ENCODE data around the gene SNX33. TPM values are rescaled to one million over a fixed set of nuclear protein-coding genes. Genes with fewer than 3 reads are reported as not detected.

The SNX33 gene
- total RNA-seq, 1 experiment from 2014 or later, result 9.3 TPM

DNA sequence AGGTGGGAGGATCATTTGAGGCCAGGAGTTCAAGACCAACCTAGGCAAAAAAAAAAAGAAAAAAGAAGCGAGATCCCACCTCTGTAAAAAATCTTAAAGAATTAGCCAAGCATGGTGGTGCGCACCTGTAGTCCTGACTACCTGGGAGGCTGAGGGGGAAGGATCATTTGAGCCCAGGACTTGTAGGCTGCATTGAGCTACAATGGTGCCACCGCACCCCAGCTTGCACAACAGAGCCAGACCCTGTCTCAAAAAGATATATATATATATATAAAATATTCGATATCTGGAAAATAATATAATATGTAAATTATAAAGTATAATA is 6.6 kb upstream of the SNX33 start:
- no peak for DNase-seq (ENCODE audit: low spot score)

DNA sequence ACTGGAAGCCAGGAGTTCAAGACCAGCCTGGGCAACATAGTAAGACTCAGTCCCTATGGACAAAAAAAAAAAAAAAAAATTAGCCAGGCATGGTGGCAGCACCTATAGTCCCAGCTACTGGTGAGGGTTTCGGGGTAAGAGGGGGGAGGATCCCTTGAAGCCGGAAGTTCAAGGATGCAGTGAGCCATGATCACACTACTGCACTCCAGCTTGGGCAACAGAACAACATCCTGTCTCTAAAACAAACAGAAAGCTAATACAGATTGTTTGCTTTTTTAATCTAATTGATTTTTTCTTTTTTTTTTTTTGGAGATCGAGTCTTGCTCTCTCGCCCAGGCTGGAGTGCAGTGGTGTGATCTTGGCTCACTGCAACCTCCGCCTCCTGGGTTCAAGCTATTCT is 6.1 kb upstream of the SNX33 start:
- no peak for DNase-seq (ENCODE audit: low spot score)

DNA sequence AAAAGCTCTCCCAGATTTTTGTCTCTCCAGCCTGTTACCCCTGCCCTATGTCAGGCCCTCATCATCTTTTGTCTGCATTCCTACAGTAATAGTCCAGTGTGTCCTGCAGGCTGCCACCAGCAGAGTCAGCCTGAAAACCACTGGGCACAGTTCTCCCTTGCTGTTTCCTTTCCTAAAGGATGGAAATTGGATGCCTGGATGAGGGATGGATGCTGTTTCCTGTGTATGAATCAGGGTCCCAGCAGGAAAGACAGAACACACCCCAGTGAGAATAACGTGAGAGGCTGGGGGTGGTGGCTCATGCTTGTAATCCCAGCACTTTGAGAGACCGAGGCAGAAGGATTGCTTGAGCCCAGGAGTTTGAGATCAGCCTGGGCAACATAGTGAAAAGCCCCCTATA is 3.3 kb upstream of the SNX33 start:
- DNase-seq (ENCODE audit: low spot score), result peak; percentile 16

DNA sequence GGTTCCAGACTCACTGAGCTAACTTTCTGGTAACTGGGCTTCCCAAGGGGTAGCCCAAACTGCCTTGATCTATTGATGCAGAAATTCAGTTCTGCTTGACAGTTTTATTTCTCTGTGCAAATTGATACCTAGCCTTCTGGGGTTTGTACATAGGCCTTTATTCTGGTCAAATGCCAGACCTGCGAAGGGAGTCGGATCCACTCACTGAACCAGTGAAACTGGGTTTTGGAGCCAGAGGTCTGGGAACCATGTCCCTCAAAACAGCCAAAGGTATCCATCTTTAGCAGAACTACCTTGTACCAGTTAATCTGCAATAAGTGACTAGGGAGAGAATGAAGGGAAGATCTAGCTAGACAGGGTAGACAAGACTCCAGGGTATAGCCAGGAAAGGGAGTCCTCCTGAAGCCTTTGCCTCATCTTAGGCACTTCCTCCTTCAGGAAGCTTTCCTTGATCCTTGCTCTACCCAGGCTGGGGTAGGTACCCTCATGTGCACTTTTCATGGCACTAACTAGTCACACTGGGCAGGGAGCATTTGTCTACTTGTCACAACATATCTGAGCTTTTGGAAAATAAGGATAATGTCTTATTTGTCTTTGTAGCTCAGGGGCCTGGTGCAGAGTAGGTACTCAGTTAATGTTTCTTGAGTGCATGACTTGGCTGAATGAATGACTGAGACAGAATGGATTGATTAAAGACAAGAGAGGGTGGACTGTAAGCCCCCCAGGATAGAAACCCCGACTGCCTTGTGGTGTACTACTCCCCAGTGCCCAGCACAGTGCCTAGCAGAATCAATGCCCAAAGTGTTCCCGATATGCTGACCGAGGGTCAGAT is 1.4 kb upstream of the SNX33 start:
- DNase-seq (ENCODE audit: low spot score), result no peak

DNA sequence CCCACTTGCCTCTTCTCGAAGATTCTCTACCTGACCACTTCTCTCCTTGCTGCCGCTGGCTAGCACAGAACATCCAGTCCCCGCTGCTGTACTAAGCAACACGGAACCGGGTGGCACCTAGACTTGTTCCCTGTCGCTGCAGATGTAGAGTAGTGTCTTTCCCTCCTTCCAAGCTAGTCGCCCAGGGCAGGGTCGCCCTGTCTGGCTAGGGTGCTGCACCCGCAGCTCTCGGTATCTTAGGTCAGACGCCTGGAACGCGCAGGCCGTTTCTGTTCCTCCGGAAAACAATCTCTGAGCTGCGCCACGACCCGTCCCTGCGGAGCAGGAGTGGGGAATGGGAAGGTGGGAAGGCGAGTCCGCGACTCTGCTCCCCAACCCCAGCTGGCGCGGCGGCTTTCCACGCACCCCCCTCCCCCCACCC is 758 bp upstream of the SNX33 start:
- DNase-seq (ENCODE audit: low spot score), result no peak

DNA sequence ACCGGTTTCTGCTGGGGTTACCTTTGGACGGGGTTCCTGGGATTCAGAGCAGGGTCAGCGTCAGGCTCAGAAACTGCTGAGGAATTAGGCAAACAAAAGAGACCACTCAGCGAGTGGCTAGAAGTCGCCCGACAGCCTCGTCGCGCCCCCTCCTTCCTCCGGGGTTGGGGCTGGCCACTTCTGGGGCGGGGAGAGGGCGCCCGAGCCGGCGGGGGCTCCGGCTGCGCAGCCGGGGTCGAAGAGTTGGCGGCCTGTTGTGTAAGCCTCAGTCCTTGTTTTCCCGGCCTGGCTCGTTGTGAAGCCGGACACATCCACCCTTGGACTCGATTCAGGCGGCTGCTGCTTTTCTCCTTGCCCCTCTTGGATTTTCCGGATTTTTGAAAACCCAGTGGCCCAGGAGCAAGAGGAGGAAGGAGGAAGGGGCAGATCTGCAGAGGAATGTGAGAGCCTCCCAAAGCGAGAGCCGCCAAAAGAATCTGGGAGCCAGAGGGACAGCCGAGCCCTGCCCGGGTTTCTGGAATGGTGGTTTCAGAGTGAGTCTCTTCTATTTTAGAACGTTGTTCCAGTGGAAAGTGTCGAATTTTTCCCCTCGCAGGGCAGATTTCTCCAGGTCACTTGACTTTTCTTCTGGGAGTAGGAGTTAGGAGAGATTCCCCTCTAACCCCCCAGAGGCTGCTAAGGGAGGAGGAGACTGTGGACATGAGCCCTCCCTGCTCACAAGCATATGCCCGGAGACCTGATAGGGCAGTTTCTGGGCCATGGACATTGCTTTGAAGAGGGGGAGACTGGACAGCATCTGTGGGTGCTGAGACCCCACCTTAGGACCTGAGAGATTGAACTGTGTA is 666 bp downstream of the SNX33 start:
- peak; percentile 18 for DNase-seq (ENCODE audit: low spot score)

DNA sequence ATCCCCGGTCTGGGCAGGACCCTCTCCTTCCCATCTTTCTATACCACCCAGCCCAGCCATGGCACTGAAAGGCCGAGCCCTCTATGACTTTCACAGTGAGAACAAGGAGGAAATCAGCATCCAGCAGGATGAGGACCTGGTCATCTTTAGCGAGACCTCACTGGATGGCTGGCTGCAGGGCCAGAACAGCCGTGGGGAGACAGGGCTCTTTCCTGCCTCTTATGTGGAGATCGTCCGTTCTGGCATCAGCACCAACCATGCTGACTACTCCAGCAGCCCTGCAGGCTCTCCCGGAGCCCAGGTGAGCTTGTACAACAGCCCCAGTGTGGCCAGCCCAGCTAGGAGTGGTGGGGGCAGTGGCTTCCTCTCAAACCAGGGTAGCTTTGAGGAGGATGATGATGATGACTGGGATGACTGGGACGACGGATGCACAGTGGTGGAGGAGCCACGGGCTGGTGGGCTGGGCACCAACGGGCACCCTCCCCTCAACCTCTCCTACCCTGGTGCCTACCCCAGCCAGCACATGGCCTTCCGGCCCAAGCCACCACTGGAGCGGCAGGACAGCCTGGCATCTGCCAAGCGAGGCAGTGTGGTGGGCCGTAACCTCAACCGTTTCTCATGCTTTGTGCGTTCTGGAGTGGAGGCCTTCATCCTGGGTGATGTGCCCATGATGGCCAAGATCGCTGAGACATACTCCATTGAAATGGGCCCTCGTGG is 1.5 kb downstream of the SNX33 start:
- DNase-seq (ENCODE audit: low spot score), result no peak

DNA sequence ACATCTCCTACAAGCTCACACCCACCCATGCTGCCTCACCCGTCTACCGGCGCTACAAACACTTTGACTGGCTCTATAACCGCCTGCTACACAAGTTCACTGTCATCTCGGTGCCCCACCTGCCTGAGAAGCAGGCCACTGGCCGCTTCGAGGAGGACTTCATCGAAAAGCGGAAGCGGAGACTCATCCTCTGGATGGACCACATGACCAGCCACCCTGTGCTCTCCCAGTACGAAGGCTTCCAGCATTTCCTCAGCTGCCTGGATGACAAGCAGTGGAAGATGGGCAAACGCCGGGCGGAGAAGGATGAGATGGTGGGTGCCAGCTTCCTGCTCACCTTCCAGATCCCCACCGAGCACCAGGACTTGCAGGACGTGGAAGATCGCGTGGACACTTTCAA is 2.1 kb downstream of the SNX33 start:
- DNase-seq (ENCODE audit: low spot score), result no peak

DNA sequence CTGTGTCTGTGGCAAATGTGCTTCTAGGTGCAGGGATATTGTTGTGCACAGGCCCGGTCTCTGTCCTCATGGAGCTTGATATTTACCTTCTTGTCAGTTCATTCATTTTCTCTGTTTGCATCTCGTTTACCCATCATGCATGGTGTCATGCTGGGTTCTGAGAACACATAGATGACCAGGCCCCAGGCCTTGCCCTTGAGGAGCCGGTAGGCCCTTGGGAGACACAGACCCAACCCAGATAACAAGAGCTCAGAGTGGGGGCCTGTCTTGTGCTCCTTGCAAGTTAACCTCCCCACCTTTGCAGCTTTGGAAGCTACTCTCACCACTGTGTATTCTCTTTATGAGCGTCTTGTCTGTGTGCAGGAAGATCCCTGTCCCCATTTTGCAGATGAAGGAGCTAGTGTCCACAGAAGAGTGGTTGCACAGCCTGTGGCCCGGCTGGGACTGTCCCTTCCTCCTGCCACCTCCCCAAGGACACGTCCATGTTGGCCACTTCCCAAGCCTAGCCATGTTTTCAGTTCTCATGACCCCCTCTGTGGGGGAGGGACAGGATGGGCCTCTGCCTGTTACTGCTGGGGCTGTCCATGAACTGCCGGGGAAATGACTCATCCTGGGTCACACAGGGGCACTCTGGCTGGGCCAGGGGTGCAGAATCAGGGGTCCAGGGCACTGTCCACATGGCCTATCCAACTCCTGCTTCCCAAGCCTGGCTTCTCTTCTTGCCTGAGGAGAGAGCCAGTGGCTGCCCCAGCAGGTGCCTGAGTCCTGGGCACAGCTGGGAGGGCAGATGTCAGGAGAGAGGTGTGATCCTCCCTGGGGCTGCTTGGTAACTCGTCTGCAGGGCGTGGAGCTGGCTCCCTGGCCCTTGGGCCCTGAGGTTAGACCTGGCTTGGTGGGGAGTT is 3.4 kb downstream of the SNX33 start:
- peak; percentile 50 for DNase-seq (ENCODE audit: low spot score)

DNA sequence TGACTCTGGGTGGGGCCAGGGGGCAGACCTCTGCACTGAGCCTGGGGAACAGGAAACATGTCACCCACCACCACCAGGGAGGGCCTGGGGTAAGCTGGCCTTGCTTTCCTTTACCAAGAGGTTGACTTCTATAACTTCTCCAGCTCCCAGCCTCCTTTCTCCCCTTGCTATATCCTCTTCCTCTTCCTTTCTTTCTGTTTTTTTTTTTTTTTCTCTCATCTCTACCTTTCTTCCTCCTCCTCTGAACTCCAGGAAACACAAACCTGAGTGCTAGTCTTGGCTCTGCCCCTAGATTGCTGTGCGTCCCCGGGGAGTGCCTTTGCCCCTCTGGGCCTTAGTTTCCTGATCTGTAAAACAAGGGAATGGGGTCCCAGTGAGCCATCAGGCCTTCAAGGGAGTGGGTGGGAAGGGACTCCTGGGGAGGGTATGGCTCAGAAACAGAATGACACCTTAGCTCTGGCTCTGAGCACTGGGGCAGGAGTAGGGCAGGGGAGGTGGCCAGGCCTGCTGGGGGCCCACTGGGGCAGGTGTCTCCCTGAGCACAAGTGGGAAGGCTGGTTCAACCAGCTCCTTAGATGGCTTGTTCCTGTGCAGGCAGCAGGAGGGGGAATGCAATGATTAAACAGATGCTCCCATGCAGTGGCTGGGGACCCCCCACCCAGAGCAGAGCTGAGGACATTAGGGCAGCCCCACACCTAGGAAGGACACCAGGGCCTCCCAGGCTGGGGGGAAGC is 4.3 kb downstream of the SNX33 start:
- no peak for DNase-seq (ENCODE audit: low spot score)

DNA sequence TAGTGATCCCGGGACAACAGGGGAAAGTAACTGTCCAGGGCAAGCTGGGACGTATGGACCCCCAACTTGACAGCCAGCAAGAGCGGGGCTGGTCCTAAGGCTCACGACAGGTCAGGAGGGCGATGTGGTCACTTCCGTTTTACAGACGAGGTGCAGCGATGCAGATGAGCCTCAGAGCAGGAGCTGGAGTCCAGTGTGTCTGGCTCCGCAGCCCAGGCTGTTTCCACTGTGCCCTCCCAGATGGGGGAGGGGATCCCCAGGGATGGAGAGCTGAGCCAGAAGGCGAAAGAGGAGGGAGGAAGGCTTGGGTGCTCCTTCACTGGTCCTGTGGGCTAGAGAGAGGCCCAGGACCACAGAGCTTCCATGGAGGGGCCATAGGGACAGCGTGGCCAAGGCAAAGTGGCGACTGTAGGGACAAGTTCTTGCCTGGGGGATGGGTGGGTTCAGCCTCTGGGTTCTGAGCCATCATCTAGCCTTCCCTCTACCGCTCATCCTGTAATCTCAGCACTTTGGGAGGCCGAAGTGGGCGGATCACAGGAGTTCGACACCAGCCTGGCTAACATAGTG is 5.7 kb downstream of the SNX33 start:
- no peak for DNase-seq (ENCODE audit: low spot score)

DNA sequence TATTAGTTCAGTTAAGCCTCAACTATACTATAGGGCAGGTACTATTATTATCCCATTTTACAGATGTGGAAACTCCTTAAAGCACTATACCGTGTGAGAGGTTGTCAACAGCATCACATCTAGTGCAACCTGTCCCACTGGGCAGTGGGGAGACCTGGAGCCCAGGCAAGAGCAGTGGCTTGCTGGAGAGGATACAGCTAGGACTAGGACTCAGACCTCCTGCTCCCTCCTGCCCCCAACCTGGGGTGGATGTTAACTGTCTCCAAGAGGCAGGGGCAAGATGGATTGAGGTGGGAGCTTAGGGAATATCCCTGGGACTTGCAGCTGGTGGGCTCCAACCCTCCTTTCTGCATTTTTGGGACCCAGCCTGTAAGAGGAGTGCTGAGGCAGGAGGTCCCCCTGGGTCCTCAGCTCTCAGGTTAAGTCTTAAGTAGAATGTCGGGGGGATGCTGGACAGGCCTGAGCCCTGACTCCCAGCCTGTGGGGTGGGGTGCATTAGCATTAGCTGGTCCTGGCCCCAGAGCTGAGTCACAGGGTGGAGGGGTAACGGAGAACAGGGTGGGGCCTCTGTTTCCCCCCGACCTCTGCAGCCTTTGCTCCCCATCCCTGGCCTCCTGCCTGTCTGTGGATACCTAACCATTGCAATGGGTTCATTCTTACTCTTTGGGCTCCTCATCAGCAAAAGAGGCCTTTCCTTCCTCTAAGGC is 6.6 kb downstream of the SNX33 start:
- no peak for DNase-seq (ENCODE audit: low spot score)

DNA sequence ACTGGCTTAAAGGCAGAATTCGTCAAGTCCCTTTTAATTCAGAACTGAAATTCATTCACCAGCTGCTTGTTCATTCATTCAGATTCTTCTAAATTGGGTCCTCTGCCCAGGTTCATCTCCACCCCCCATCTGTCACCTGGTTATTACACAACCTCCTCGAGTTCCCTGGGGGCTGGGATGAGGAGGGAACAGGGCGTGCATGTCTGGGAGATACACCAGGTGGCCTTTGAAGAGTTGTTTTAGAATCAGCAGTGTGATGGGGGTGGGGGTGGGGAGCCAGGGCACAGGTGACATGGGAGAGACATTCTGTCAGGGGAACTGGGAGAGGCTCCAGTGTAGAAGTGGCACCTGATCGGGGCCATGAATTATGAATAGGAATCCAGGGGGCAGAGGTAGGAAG is 8.2 kb downstream of the SNX33 start:
- DNase-seq (ENCODE audit: low spot score), result no peak

DNA sequence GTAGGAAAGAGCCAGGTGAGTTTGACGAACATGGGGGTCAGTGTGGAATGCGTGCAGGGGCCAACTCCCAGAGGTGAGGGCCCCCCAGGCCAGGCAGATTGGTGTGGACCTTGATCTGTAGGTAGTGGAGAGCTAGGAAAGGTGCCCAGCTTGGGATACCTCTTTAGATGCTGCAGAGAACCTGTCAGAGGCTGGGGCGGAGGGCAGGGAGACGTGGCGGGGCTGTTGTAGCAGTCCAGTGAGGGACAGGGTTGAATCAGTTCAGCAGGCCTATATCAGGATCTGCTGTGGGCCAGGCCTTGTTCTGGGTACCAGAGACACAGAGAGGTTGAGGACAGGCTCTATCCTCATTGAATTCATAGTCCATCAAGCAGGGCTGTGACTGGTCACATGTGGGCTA is 8.6 kb downstream of the SNX33 start:
- DNase-seq (ENCODE audit: low spot score), result no peak

DNA sequence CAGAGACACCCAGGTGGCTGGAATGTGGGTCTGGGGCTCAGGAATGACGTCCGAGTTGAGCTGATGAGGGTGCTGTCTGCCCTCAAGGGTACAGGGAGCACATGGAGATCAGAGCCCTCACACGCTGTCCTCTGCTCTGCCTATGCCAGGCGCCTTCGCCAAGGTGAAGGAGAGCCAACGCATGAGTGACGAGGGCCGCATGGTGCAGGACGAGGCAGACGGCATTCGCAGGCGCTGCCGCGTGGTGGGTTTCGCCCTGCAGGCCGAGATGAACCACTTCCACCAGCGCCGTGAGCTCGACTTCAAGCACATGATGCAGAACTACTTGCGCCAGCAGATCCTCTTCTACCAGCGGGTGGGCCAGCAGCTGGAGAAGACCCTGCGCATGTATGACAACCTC is 9.1 kb downstream of the SNX33 start:
- no peak for DNase-seq (ENCODE audit: low spot score)

DNA sequence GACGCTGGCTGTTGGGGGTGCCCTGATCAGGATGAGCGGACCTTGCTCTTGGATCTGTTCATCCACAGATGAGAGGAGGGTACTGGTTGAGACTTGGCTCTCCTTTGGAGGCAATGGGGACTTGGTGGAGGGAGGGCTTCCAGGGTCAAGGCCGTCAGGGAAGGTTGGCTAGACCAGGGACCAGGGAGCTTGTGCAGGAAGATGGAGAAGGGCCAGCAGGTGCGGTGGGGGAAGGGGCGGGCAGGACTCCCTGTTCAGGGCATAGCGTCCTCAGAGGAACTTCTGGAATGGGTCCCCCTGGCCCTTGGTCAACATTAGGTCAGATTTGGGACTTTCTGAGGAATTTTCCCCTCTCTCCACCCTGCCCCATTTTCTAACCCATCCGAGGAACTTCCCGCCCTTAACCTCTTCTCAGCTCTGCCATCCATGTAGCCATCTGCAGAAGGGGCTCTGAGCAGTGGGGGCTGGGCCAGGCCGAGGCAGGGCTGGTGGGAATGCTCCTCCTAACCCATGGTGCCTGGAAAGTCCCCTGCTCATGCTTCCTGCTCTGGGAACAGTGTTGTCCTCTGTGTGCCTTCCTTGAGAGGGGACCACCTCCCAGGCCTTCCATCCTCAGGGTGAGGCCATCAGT is 11.5 kb downstream of the SNX33 start:
- DNase-seq (ENCODE audit: low spot score), result no peak

DNA sequence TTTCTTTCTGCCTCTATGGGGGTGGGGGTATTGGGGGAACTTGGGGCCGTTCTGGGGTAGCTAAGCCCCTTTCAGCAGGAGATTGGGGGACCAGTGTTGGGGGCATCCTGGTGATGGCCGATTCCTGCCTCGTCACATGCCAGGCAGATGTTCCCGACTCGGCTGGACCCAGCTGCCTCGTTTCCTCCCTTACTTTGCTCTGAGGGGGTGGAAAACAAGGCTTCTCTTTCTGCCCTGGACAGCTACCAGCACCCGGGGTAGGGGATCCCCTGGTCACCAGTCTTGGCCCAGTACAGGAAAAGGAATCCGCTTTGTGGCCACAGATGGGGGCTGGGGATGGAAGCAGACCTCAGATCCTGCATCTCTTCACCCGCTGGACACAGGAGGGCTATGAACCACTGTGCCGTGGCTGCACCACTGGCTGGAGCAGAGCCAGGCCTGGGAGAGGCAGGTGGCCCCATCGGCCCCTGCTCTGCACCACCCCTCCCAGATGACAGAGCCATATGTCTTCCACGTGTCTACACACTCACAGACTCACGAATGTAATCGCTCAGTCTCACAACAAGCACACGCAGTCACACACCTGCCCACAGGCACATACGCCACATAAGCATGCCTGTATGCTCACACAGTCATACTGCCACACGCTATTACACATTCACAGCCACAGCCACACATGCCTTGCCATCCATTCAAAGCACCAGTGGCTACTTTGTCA is 12.4 kb downstream of the SNX33 start:
- DNase-seq (ENCODE audit: low spot score), result peak; percentile 69

DNA sequence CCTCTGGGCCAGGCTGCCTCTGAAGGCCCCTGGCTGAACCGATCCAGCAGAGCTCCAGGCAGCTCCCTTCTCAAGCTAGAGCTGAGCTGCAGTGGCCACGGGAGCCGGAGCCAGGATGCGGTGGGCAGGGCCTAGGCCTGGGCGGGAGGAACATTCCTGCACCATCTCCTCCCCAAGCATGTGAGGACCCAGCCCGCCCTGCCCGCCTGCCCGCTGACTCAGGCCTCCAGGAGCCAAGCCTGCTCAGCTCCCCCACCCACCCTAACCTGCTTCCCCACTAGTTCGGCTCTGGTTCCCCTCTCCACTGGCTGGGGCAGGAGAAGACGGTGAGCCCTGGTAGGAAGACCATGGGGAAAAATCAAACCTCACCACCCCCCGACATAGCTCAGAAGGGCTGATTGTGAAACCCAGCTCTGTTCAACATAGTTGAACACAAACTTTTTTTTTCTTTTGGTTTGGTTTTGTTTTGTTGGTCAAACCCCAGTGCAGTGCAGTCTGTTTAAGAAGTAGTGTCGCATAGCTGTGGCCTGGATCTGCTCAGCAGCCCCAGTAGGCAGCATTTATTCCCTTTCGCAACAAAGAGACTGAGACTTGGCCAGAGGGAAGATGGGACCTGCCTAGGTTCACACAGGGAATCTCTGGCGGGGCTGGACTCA is 13.5 kb downstream of the SNX33 start:
- DNase-seq (ENCODE audit: low spot score), result peak; percentile 89

All from A172 (cell line).